ENCODE data around the gene N4BP2.

N4BP2 gene

GRCh38 chr4:40190465-40190864, 133.8 kb downstream of the N4BP2 start:
- no peaks in the 10 kb centered on the region for H3K36me3 ChIP-seq (ENCODE audit: insufficient read depth)
- no peaks in the 10 kb centered on the region for H4K20me1 ChIP-seq (ENCODE audit: insufficient read depth)
- no peak overlapping the region for H3K4me2 ChIP-seq
- no peaks in the 10 kb centered on the region for H3K79me2 ChIP-seq (ENCODE audit: insufficient read depth, low read depth)
- H3K9ac ChIP-seq = no peak overlapping the region
- H3K27ac ChIP-seq = no peak overlapping the region
- TF ChIP-seq CTCF (conservative IDR thresholded peaks at IDR 0.05; ENCODE audit: low read depth, low read length) = no peak
- H3K4me1 ChIP-seq (ENCODE audit: low read depth, poor library complexity, severe bottlenecking) = no peaks in the 10 kb centered on the region
- H3K4me3 ChIP-seq (IDR thresholded peaks at IDR 0.05; ENCODE audit: insufficient read depth, low read depth, low read length) = no peak overlapping the region
- H2AFZ ChIP-seq (ENCODE audit: low read depth) = no peak overlapping the region
- no peaks in the 10 kb centered on the region for H3K27me3 ChIP-seq (ENCODE audit: insufficient read depth, low read depth)

GRCh38 chr4:40190880-40191815, 134.5 kb downstream of the N4BP2 start:
- Histone ChIP-seq H4K20me1 (ENCODE audit: insufficient read depth) (no peaks in the 10 kb centered on the region), H3K79me2 (ENCODE audit: insufficient read depth, low read depth) (no peaks in the 10 kb centered on the region), H3K4me2 (no peak overlapping the region), H3K4me1 (ENCODE audit: low read depth, poor library complexity, severe bottlenecking) (peaks cover 6% of the 10 kb centered on the region), H3K27ac (no peak overlapping the region), H3K4me3 (IDR thresholded peaks at IDR 0.05; ENCODE audit: insufficient read depth, low read depth, low read length) (no peak overlapping the region), H3K9ac (no peak overlapping the region), H3K36me3 (ENCODE audit: insufficient read depth) (no peaks in the 10 kb centered on the region), H2AFZ (ENCODE audit: low read depth) (no peak overlapping the region), H3K27me3 (ENCODE audit: insufficient read depth, low read depth) (no peaks in the 10 kb centered on the region)
- no peak for TF ChIP-seq CTCF (conservative IDR thresholded peaks at IDR 0.05; ENCODE audit: low read depth, low read length)

- Histone ChIP-seq H3K27me3 (ENCODE audit: insufficient read depth, low read depth) (no peaks in the 10 kb centered on the region), H4K20me1 (ENCODE audit: insufficient read depth) (no peaks in the 10 kb centered on the region), H3K9ac (no peak overlapping the region), H3K4me1 (ENCODE audit: low read depth, poor library complexity, severe bottlenecking) (peaks cover 6% of the 10 kb centered on the region), H3K27ac (no peak overlapping the region), H2AFZ (ENCODE audit: low read depth) (no peak overlapping the region), H3K4me2 (no peak overlapping the region), H3K4me3 (IDR thresholded peaks at IDR 0.05; ENCODE audit: insufficient read depth, low read depth, low read length) (no peak overlapping the region), H3K79me2 (ENCODE audit: insufficient read depth, low read depth) (peaks cover 2% of the 10 kb centered on the region; the same call in 1 of the 2 replicates), H3K36me3 (ENCODE audit: insufficient read depth) (no peaks in the 10 kb centered on the region)
- TF ChIP-seq CTCF (conservative IDR thresholded peaks at IDR 0.05; ENCODE audit: low read depth, low read length) = no peak
Observed at GRCh38 chr4:40192114-40193015, 135.7 kb downstream of the N4BP2 start.

- H3K4me1 ChIP-seq (ENCODE audit: low read depth, poor library complexity, severe bottlenecking) = peaks cover 6% of the 10 kb centered on the region
- TF ChIP-seq CTCF (conservative IDR thresholded peaks at IDR 0.05; ENCODE audit: low read depth, low read length) = no peak
- no peak overlapping the region for H3K4me2 ChIP-seq
- no peak overlapping the region for H3K4me3 ChIP-seq (IDR thresholded peaks at IDR 0.05; ENCODE audit: insufficient read depth, low read depth, low read length)
- H3K27me3 ChIP-seq (ENCODE audit: insufficient read depth, low read depth) = no peaks in the 10 kb centered on the region
- H4K20me1 ChIP-seq (ENCODE audit: insufficient read depth) = no peaks in the 10 kb centered on the region
- H3K27ac ChIP-seq = no peak overlapping the region
- no peak overlapping the region for H2AFZ ChIP-seq (ENCODE audit: low read depth)
- H3K36me3 ChIP-seq (ENCODE audit: insufficient read depth) = no peaks in the 10 kb centered on the region
- no peak overlapping the region for H3K9ac ChIP-seq
- peaks cover 9% of the 10 kb centered on the region; the same call in 1 of the 2 replicates for H3K79me2 ChIP-seq (ENCODE audit: insufficient read depth, low read depth)
Observed at GRCh38 chr4:40193016-40193571, 136.4 kb downstream of the N4BP2 start.

Data from KMS-11 (cell line).